Activated CD4-positive, alpha-beta T cell treated with anti-CD3 and anti-CD28 coated beads, Interleukin-2, amount 50 U/mL, for 4 hours (primary cell): ENCODE results near the gene SLC29A4.

Experiments
- DNase-seq, 2 experiments: peaks; one replicate each; pipeline ENCODE4 v3.0.0-alpha.2; 2020

The SLC29A4 gene

GRCh38 chr7:5330288-5330687 is 47.5 kb downstream of the SLC29A4 start:
- no peak for DNase-seq

GRCh38 chr7:5332579-5332978 is 49.8 kb downstream of the SLC29A4 start:
- no peak for DNase-seq

GRCh38 chr7:5333121-5334045 is 50.6 kb downstream of the SLC29A4 start:
- no peak for DNase-seq

- no peak for DNase-seq
These were observed 51.9 kb downstream of the SLC29A4 start for GRCh38 chr7:5334671-5335070.

GRCh38 chr7:5337047-5337446 is 54.3 kb downstream of the SLC29A4 start:
- DNase-seq = no peak

DNA sequence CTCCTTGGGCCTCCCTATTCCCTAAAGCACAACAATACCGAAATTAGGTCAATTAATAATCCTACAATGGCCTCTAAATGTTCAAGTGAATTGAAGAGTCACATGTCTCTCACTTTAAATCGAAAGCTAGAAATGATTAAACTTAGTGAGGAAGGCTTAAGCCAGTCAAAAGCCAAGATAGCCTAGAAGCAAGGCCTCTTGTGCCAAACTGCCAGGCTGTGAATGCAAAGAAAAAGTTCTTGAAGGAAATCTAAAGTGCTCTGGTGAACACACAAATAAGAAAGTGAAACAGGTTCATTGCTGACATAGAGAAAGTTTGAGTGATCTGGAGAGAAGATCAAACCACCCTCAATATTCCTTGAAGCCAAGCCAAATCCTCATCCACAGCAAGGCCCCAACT is 57.2 kb downstream of the SLC29A4 start:
- no peak for DNase-seq

DNA sequence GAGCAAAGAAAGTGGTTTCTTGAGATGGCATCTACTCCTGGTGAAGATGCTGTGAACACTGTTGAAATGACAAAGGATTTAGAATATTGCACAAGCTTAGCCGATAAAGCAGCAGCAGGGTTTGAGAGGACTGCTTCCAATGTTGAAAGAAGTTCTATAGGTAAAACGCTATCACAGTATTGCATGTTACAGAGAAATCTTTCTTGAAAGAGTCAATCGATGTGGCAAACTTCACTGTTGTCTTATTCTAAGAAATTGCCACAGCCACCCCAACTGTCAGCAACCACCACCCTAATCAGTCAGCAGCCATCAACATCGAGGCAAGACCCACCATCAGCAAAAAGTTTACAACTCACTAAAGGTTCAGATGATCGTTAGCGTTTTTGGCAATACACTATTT is 59.9 kb downstream of the SLC29A4 start:
- DNase-seq = no peak

DNA sequence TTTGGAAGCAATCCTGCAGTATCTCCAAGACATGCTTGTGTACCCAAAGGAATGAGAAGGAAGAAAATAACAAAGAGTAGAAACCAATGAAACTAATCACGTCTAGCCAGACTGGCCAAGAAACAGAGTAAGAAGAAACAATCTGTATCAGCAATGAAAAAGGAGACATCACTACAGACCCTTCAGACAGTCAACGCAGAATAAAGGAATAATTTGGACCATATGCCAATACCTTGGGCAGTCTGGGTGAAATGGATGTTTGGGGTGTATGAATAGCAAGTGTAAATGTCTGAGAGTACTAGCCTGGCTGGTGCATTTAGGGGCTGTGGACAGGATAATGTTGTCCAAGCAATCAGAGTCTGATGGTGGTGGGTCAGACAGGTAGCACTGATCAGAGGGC is 61.1 kb downstream of the SLC29A4 start:
- DNase-seq = no peak

DNA sequence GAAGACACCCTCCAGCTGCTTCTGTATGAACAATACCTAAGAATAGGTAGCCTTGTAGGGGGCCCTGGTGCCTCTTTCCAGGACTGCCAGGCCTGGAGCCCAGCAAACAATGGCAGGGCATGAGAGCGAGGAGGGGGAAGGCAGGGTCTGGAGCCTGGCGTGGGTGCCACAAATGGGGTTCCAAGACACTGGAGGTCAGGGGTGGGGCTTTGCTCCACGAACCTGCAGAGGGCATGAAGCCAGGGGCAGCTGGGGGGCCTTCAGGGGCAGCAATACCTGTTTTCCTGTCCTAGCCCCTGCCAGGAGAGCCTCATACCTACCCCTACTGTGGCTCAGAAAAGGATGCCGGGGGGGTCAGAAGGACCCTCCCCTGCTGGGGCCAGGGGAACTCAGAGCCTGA is 61.6 kb downstream of the SLC29A4 start:
- DNase-seq = no peak

GRCh38 chr7:5345171-5345570 is 62.4 kb downstream of the SLC29A4 start:
- DNase-seq = no peak

DNA sequence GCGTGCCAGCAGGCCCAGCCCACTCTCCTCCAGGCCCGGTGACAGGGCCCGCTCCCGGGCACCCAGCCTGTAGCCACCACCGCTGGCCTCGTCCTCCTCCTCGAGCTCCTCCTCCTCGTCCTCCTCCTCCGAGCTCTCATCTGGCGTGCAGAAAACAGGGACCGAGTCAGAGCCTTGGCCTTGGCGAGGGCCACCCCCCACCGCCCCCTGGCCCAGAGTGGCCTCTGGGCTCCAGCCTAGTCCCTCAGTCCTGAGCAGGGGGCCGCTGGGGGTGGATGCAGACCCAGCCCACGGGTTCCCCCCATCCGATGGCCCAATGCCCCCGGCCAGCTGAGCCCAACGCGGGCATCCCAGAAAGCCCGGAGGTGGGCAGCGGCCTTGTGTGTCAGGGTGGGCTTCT is 62.9 kb downstream of the SLC29A4 start:
- no peak for DNase-seq

DNA sequence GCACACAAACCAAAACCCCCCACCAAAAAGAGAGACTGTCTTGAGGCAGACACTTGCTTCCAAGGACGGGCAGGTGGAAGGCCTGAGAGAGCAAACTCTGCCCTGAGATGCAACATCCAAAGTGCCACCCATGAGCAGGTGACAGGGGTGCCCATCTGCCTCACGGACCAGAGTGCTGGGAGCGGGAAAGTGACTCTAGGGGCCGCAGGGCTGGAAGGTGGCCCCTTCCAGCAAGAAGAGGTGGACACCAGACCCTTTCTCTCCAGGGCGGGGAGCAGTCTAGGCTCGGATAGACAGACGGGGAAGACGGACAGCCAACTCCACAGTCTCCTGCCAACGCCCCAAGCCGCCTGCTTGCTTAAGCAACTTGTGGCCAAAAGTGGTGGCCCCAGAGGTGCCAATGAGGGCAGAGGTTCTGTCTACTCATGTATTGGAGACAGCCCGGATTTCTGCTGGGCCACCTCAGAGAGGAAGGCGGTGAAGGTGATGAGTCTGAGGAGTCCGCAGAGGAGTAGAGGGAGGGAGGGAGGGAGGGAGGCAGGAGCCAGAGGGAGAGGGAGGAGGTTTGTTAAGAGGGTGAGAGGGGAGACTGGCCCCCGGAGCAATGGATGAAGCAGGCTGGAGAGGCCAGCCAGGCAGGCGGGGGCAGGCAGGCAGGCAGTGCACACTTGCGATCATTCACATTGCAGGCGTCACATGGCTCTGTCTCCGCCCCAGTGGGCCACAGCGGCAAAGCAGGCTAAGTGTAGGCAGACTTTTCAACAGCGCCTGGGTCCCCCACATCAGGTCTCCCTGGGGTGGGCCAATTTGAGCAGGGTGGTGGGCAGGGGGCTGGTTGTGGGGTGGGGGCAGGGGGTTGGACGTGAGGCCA is 65.6 kb downstream of the SLC29A4 start:
- DNase-seq = no peak

DNA sequence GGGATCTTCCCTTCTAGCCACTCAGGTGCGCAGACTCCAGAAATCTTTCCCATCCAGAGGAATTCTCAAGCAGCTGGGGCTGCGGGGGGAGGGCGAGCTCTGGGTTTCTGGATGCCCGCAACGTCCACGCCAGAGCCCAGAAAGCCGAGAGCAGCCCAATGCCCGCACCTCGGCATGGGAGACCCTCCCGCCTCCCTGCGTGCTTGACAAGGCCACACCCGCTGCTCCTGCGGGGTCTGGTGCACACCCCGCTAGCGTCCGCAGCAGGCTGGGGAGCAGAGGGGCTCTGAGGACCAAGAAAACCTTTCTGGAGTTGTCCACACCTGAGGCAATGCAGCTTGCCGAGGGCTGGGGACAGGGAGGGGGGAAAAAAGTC is 66.2 kb downstream of the SLC29A4 start:
- no peak for DNase-seq

- no peak for DNase-seq
These were observed 66.9 kb downstream of the SLC29A4 start for GRCh38 chr7:5349437-5350173.

DNA sequence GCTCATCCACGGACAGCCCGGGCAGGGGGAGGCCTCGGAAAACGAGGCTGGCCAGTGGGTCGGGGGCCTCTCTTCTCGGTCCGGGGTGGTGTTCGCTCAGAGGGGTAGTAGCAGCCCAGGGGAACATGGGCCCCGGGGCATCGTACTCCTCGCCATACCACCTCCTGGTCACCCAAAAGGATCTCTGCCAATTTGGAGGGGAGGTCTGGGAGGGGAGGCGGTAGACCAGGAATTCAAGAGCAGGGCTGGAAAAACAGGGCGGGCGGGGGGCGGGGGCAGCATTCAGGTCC is 67.4 kb downstream of the SLC29A4 start:
- DNase-seq = no peak

- no peak for DNase-seq
These were observed 68.0 kb downstream of the SLC29A4 start for GRCh38 chr7:5350600-5351385.

- DNase-seq = no peak
These were observed 68.9 kb downstream of the SLC29A4 start for GRCh38 chr7:5351507-5352265.

DNA sequence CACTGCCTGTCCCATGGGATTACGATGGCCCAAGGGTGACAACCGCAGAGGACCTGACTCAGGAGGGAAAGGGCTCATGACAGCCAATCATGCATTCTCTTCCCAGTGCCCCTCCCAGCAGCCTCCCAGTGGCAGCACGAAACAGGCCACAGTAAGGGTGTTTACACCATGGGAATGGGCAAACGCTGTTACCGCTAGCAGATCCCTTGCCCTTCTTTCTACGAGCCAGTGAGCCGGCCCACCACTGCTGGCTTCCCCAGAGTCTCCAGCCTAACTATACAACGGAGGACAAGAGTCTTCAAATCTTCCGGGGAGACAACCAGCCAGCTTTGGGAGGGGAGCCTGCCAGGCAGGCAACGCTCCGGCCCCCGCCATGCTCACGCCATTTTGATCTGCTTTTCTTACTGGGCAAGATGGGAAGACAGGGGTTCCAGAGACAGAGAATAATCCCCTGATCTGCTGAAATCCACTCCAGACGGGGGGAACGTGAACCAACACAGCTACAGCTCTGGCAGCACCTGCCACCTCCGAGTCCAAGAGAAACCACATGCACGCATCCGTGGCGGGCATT is 69.8 kb downstream of the SLC29A4 start:
- DNase-seq = no peak

GRCh38 chr7:5354460-5355232 is 71.9 kb downstream of the SLC29A4 start:
- DNase-seq = no peak
